ENCODE results near the gene SASH1. TPM values are rescaled to one million over a fixed set of nuclear protein-coding genes. Genes with fewer than 3 reads are reported as not detected.
A peak's percentile ranks its signal among the peaks of the same experiment; 100 is the strongest.

Gene SASH1
- total RNA-seq, 1 donor = 71.7 TPM

DNA sequence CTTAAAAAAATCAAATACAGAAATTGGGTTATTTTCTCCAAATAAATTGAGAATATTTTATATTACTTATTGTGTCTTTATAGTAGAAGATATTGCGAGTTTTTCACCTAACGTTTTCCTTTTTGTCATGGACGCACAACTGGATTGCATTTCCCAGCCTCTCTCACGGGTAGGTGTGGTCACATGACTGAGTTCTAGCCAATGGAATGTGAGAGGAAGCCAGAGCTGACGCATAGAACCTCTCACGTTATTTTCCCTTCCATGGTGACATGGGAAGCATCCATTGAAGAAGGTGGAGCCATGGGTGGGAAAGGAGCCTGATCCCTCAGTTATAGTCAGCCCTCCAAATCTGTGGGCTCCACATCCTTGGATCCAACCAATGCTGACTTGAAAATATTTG lies 248.2 kb downstream of the SASH1 start:
- Histone ChIP-seq H3K27me3 (ENCODE audit: insufficient read depth, low read length) (no peaks in the 10 kb centered on the region), H3K36me3 (ENCODE audit: insufficient read depth, low read length) (no peaks in the 10 kb centered on the region), H3K4me2 (ENCODE audit: insufficient read depth, low read length) (no peak overlapping the region), H3K4me3 (ENCODE audit: insufficient read depth, low read length) (no peak overlapping the region), H3K4me1 (ENCODE audit: insufficient read depth, low read length) (peaks cover 3% of the 10 kb centered on the region), H3K27ac (ENCODE audit: low read depth, low read length) (no peak overlapping the region), H2AFZ (ENCODE audit: low read length) (no peak overlapping the region), H3K9me3 (ENCODE audit: low read depth, low read length) (no peaks in the 10 kb centered on the region), H4K20me1 (ENCODE audit: insufficient read depth, low read length) (no peaks in the 10 kb centered on the region), H3K79me2 (ENCODE audit: insufficient read depth, low read length) (no peaks in the 10 kb centered on the region)
- DNase-seq (ENCODE audit: insufficient read length, low spot score, missing footprints) = peak; percentile 9
- TF ChIP-seq, protein P1, sequence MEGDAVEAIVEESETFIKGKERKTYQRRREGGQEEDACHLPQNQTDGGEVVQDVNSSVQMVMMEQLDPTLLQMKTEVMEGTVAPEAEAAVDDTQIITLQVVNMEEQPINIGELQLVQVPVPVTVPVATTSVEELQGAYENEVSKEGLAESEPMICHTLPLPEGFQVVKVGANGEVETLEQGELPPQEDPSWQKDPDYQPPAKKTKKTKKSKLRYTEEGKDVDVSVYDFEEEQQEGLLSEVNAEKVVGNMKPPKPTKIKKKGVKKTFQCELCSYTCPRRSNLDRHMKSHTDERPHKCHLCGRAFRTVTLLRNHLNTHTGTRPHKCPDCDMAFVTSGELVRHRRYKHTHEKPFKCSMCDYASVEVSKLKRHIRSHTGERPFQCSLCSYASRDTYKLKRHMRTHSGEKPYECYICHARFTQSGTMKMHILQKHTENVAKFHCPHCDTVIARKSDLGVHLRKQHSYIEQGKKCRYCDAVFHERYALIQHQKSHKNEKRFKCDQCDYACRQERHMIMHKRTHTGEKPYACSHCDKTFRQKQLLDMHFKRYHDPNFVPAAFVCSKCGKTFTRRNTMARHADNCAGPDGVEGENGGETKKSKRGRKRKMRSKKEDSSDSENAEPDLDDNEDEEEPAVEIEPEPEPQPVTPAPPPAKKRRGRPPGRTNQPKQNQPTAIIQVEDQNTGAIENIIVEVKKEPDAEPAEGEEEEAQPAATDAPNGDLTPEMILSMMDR (IDR thresholded peaks at IDR 0.05; ENCODE audit: extremely low read depth, low read depth, low read length) = no peak

DNA sequence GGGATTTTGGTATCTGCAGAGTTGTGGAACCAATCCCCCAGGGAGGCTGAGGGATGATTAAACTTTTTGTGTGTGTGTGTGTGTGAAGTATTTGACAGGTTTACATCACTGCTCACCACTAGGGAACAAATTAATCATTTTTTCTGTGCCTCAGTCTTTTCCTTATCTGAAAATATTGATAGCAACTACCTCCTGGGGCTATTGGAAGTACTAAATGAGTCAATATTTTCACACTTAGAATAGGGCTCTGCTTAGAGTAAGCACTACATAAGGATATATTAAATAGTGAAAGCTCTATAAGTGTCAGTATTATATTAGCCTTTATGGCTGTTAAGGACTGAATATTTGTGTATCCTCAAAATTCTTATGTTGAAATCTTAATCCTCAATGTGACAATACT lies 249.0 kb downstream of the SASH1 start:
- Histone ChIP-seq H3K27ac (ENCODE audit: low read depth, low read length) (no peak overlapping the region), H3K4me2 (ENCODE audit: insufficient read depth, low read length) (no peak overlapping the region), H3K79me2 (ENCODE audit: insufficient read depth, low read length) (no peaks in the 10 kb centered on the region), H3K4me1 (ENCODE audit: insufficient read depth, low read length) (peaks cover 3% of the 10 kb centered on the region), H2AFZ (ENCODE audit: low read length) (no peak overlapping the region), H4K20me1 (ENCODE audit: insufficient read depth, low read length) (no peaks in the 10 kb centered on the region), H3K27me3 (ENCODE audit: insufficient read depth, low read length) (no peaks in the 10 kb centered on the region), H3K9me3 (ENCODE audit: low read depth, low read length) (no peaks in the 10 kb centered on the region), H3K36me3 (ENCODE audit: insufficient read depth, low read length) (no peaks in the 10 kb centered on the region), H3K4me3 (ENCODE audit: insufficient read depth, low read length) (no peak overlapping the region)
- peak; percentile 22 for DNase-seq (ENCODE audit: insufficient read length, low spot score, missing footprints)
- TF ChIP-seq, protein P1 (IDR thresholded peaks at IDR 0.05; ENCODE audit: extremely low read depth, low read depth, low read length) = no peak

DNA sequence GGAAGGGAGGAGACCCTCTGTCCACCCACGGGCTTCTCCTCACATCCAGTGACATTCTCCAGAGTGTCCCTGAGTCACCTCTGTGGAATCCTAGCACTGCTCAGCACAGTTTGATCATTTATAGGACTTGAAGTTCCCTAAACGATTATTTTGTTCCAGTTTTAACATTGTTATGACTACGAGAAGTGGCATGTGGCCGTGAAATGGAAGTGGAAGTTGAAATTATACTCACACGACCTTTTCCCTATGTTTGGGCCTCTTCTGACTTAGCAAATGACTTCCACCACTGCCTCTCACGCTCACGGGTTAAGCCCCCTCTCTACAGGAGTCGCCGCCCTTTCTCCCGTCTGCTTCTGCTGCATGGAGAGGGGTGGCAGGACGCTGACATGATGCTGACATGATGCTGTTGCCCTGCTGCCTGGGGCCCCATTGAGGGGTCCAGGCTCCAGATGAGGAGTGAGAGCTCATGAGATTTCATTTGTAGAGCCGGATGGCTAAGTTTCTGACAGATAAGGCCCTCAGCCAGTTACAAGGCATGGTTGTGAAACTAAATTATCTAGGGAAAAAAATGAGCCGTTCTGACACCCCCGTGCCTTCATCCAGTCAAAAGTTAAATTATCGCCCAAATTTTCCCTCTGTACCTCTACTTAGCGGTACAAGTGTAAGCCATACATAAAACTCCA lies 250.6 kb downstream of the SASH1 start:
- Histone ChIP-seq H3K9me3 (ENCODE audit: low read depth, low read length) (no peaks in the 10 kb centered on the region), H3K4me2 (ENCODE audit: insufficient read depth, low read length) (no peak overlapping the region), H3K27ac (ENCODE audit: low read depth, low read length) (no peak overlapping the region), H3K4me3 (ENCODE audit: insufficient read depth, low read length) (no peak overlapping the region), H3K4me1 (ENCODE audit: insufficient read depth, low read length) (peaks cover 3% of the 10 kb centered on the region), H4K20me1 (ENCODE audit: insufficient read depth, low read length) (no peaks in the 10 kb centered on the region), H3K79me2 (ENCODE audit: insufficient read depth, low read length) (no peaks in the 10 kb centered on the region), H3K36me3 (ENCODE audit: insufficient read depth, low read length) (no peaks in the 10 kb centered on the region), H2AFZ (ENCODE audit: low read length) (peak overlapping the region; percentile 11), H3K27me3 (ENCODE audit: insufficient read depth, low read length) (no peaks in the 10 kb centered on the region)
- no peak for DNase-seq (ENCODE audit: insufficient read length, low spot score, missing footprints)
- TF ChIP-seq, protein P1 (IDR thresholded peaks at IDR 0.05; ENCODE audit: extremely low read depth, low read depth, low read length) = no peak

DNA sequence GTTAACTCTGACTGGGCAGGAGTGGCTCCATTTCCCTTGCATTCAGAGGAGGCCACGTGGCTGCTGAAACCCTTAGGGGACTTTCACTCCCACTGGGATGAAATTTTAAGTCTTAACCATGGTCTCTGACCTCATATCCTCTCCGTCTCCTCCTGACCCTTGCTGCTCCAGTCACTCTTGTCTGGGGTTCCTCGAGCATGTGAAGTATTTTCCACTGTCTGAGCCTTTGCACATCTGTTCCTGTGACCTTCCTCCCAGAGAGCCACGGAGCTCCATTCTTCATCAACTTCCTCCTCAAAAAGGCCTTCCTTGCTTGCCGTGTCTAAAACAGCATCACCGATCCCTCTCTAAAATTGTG lies 251.2 kb downstream of the SASH1 start:
- Histone ChIP-seq H2AFZ (ENCODE audit: low read length) (peak overlapping the region; percentile 11), H3K9me3 (ENCODE audit: low read depth, low read length) (no peaks in the 10 kb centered on the region), H3K4me1 (ENCODE audit: insufficient read depth, low read length) (peaks cover 3% of the 10 kb centered on the region), H4K20me1 (ENCODE audit: insufficient read depth, low read length) (no peaks in the 10 kb centered on the region), H3K27me3 (ENCODE audit: insufficient read depth, low read length) (no peaks in the 10 kb centered on the region), H3K36me3 (ENCODE audit: insufficient read depth, low read length) (no peaks in the 10 kb centered on the region), H3K4me3 (ENCODE audit: insufficient read depth, low read length) (no peak overlapping the region), H3K79me2 (ENCODE audit: insufficient read depth, low read length) (no peaks in the 10 kb centered on the region), H3K27ac (ENCODE audit: low read depth, low read length) (no peak overlapping the region), H3K4me2 (ENCODE audit: insufficient read depth, low read length) (no peak overlapping the region)
- peak; percentile 68 for DNase-seq (ENCODE audit: insufficient read length, low spot score, missing footprints)
- TF ChIP-seq, protein P1 (IDR thresholded peaks at IDR 0.05; ENCODE audit: extremely low read depth, low read depth, low read length) = no peak

Data from osteoblast (primary cell).